Stimulated activated CD4-positive, alpha-beta T cell treated with anti-CD3 and anti-CD28 coated beads, Interleukin-15, amount 100 ng/mL, for 48 hours (primary cell): Measurements from ENCODE around the gene FAM98B.
A peak's percentile ranks its signal among the peaks of the same experiment; 100 is the strongest.
"Not testable (repeated sequence)": the region's sequence is repeated elsewhere in the genome, so short reads cannot be mapped to it uniquely, and the experiment has no call there.

Source experiments
- DNase-seq, 2 donors: peaks; one replicate each; pipeline ENCODE4 v3.0.0-alpha.2; 2020; ENCODE audit warnings: low read depth in 2 of 2

Gene FAM98B

DNA sequence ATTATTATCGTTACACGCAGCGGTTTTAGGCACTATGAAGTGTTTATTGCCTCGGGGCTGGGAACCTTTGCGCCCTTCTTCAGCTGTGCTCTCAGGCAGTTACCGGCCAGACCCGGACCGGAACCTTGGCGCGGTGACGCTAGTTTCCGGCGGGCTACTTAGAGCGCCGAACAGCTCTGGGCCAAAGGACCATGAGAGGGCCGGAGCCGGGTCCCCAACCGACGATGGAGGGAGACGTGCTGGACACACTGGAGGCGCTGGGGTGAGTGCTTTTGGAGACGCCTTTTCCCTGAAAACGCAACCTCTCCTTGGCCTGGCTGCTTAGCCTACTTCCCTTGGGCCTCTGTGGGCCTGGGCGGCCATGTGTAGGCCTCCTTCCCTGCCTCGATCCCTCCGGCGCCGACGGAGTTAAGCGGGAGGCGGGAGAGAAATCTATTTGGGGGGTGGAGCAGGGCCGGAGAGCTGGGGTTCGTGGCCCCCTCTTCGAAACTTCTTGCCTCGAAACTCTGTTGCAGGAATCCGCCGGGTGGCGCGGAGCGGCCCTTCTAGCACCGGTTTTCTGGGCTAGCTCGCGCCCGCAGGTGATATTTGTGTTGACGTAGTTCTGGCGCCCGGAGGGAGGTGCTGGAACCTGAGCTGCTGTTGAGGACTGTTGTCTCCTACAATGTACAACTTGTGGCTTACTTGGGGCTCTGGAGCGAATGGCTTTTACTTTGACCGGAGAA lies at the start of gene FAM98B:
Gene FAM98B, plus strand, starts transcription at position 157 of the 725 bp plus-strand sequence. Its CDS starts 35 bp downstream, at position 192.
- peak; percentile 73 to 85 for DNase-seq

DNA sequence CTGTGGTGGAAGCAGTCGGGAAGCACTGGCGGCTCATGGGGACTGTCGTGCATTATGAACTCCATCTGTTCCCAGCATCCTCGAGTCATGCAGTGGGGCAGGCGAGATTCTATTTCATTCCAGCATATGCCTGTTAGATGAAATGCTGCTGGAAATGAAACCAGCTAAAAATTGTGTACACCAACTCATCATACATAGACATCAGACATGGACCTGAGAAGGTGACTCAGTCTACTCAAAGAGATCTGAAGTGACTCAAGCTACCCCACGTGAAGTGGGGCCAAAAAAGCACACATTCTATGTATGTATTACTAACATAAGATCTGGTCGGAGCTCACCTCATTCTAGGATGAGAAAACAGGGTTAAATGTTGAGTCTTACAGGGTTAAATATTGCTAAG lies 47.5 kb upstream of the FAM98B start:
- no peak for DNase-seq

- no peak for DNase-seq
Observed at GRCh38 chr15:38408576-38408975, 45.4 kb upstream of the FAM98B start.

- DNase-seq, result no peak
Observed at GRCh38 chr15:38411902-38412301, 42.0 kb upstream of the FAM98B start.

DNA sequence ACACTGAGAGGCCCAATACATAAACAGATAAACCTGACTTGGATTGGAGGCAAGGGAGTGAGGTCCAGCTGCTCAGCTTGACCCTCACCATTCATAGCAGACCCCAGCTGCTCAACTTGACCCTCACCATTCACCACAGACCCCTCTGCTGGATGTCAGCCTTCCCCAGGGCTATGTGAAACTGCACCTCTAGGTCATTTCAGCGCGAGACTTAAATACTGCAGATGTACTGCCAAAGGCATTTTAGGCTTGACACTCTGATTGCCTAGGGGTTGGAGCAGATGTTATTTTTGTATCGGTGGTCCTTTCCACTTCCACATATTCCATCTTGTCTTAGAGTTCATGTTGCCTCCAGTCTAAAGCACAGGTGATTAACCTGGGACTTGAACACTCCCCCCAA lies 41.5 kb upstream of the FAM98B start:
- DNase-seq, result no peak

DNA sequence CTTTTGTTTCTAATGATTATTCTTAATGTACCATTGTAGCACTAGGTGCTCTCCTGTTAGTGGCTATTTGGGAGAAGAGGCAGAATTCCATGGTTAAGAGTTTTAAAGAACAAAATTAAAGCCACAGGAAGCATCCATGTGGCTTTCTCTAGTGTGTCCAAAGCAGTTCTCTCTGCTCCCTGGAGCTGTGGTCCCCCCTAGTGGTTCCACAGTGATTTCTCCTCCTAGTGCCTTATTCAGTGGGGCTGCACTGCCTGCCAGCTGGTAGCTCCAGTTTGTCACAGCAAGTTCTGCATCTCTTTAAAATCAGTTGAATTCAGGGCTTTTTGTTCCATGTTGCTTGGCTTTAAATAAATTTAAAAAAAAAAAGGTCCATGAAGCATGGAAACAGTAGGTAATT lies 39.6 kb upstream of the FAM98B start:
- DNase-seq, result peak in 1 of 2 donors; percentile 1

GRCh38 chr15:38421069-38421690 lies 32.7 kb upstream of the FAM98B start:
- no peak for DNase-seq

DNA sequence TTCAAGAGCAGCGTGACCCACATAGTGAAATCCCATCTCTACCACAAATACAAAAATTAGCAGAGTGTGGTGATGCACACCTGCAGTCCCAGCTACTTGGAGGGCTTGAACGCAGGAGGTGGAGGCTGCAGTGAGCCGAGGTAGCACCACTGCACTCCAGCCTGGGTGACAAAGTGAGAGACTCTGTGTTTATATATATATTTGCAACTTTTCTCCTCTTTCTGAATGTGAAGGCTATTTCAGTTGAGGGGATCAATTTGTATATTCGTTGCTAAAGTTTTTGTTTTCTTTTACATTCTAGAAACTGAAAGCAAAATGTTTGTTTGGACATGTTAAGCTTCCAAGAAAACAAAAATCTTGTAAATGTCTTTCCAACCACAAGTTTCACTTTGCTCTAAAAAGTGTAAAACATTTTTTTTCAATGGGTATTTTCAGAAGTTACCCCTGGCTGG lies 29.8 kb upstream of the FAM98B start:
- DNase-seq, result no peak

DNA sequence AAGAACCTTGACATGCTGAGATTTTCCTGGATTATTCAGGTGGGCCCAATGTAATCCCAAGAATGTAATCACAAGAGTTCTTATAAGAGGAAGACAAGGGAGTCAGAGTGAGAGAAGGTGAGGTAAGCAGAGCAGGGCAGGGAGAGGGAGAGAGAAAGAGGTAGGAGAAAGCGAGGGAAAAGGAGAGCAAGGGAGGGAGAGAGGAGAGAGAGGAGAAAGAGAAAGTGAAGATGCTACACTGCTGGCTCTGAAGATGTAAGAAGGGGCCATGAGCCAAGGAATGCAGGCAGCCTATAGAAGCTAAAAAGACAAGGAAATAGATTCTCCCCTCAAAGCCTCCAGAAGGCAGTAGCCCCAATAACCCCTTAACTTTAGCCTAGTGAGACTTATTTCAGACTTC lies 28.7 kb upstream of the FAM98B start:
- DNase-seq, result no peak

DNA sequence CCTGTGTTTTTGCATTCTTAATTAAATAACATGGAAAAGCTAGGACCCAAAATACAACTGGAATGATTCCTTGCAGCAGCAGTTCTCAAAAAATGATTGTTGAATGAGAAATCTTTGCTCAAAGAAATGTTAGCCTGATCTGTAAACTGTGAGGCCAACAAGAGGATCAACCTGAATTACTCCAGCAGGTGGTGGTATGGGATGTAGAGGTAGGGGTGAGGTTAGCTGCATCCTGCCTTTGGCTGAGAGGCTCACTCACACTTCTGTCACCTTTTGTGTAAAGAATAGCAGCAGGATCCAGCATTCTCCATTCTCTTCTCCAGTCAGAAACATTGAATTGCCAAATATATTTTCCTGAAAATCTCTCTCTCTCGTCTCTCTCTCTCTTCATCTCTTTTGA lies 26.5 kb upstream of the FAM98B start:
- no peak for DNase-seq

DNA sequence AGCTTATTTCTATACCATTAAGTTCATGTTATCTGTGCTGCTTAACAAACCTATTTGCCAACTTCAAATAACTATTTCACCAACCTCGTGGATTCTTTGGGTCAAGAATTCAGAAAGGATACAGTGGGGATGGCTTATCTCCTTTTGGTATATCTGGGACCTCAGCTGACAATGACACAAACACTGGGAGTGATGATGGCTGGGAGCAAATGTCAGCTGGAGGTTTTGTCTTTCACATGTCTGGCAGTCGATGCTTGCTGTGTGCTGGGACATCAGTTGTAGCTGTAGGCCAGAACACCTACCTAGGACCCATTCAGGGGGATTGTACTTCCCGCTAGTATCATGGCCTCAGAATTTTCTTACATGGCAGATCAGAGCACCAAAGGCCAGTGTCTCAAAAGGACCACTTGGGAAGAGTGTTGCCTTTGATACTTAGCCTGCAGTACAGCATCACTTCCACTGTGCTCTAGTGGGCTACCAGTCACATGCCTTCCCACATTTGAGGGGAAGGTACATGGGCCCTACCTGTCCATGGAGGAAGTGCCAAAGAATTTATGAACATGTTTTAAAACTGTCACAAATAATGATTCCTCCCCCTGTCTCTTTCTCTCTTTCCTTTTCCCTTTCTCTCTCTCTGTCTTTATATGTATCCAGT lies 23.7 kb upstream of the FAM98B start:
- DNase-seq, result no peak

DNA sequence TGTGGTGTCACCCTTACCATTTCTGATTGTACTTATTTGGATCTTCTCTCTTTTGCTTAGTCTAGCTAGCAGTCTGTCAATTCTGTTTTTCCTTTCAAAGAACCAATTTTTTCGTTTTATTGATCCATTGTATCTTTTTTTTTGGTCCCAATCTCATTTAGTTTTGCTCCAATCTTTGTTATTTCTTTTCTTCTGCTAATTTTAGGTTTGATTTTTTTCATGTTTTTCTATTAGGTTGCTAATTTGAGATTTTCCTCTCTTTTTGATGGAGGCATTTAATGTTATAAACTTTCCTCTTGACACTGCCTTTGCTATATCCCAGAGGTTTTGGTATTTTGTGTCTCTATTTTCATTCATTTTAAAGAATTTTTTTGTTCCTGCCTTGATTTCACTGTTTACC lies 16.9 kb upstream of the FAM98B start:
- no peak for DNase-seq

DNA sequence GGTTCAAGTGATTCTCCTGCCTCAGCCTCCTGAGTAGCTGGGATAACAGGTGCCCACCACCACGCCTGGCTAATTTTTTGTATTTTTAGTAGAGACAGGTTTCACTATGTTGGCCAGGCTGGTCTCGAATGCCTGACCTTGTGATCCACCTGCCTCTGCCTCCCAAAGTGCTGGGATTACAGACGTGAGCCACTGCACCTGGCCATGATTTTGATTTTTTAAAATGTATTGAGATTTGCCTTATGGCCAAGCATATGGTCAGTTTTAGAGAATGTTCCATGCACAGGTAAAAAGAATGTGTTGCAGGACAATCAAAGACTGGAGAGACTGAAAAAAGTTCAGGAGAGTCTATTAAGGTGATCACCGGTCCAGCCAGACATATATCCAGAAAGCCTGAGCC lies 16.3 kb upstream of the FAM98B start:
- not testable (repeated sequence) for DNase-seq

DNA sequence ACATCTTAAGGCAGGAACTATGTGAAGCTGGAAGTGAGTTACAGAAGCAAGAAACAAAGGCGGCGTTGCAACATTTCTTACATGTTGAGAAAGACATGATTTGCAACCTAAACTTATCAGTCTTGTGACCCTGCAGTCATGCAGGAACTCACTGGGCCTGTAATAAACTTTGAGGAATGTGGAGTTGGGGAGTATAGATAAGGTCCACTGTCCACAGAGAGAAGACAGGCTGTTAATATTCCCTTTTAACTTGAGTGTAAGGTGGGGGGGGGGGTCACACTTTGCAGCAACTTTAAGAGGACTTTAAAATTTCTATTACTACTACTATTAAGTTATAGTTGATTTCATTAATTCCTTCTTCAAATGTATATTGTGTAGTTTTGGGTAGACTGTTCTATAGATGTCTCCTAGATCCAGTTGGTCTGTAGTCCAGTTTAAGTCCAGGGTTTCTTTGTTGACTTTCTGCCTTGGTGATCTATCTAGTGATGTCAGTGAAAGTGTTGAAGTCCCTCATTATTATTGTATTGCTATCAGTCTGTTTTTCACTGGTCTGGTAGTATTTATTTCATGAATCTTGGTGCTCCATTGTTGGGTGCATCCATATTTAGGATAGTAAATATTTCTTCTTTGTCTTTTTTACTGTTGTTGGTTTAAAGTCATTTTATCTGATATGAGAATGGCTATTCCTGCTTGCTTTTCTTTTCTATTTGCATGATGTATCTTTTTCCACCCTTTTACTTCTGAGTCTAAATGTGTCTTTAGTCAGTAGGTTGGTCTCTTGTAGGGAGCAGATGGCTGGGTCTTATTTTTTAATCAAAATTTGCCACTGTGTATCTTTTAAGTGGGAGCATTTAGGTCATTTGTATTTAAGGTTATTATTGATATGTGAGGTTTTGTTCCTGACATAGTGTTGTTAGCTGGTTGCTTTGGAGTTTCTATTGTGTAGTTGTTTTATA lies 15.6 kb upstream of the FAM98B start:
- no peak for DNase-seq

GRCh38 chr15:38440353-38441129 lies 13.4 kb upstream of the FAM98B start:
- peak in 1 of 2 donors; percentile 28 for DNase-seq

GRCh38 chr15:38441130-38441519 lies 12.8 kb upstream of the FAM98B start:
- no peak for DNase-seq

- no peak for DNase-seq
Observed at GRCh38 chr15:38454696-38455090, 766 bp downstream of the FAM98B start.

DNA sequence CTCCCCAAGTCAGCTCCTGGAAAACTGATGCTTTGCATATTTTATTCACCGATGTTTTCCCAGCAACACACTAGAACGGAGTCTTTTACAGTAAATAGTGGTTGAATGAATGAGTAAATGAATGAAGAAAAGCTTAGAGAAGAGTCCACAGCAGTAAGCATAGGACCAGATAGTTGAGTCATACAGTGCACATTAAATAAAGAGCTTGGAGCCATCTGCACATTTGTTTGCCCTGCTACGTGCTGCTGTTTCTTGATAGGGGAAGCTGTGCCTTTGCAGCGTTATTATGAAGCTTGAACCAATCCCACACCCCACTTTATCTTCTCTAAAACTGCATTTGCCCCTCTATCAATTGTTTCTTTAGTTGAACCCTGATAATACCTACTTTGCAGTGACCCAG lies 1.2 kb downstream of the FAM98B start:
- no peak for DNase-seq

DNA sequence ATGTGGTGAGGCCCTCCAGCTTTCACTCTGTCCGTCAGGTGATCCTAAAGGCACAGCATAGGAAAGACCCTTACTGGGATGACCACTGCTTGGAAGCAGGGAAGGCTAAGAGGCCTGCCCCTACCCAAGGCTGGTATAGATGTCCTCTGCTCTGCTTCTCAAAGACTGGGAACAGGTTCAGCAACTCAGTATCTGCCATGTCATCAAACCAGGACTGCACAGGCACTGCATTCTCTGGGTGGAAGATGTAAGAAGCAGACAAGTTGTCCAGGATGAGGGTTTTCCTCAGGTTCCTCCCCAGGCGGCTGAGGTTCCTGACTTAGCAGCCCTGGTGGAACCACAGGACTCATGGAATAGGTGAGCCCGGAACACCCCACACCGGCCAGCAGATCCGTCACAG lies 4.7 kb downstream of the FAM98B start:
- DNase-seq, result no peak

- DNase-seq, result no peak
Observed at GRCh38 chr15:38459480-38459879, 5.6 kb downstream of the FAM98B start.

- DNase-seq, result no peak
Observed at GRCh38 chr15:38460543-38460942, 6.6 kb downstream of the FAM98B start.
